ENCODE measurements around the gene POLR1B.
"Not testable (repeated sequence)": the region's sequence is repeated elsewhere in the genome, so short reads cannot be mapped to it uniquely, and the experiment has no call there.

POLR1B gene

DNA sequence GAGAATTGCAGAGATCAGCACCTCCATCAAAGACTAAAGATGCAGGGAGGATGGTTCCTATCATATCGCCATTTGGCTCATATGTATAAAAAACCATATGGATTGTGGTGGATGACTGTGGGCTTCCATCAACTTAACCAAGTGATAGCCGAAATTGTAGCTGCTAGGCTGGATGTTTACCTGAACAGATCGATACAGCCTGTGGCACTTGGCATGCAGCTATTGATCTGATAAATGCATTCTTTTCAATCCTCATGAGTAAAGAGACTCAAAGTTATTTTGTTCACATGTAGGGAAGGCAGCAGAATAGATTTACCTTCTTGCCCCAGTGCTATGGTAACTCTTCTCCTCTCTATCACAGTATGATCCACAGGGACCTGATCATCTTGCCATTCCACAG, 60.7 kb downstream of the POLR1B start:
- no peak for DNase-seq

DNA sequence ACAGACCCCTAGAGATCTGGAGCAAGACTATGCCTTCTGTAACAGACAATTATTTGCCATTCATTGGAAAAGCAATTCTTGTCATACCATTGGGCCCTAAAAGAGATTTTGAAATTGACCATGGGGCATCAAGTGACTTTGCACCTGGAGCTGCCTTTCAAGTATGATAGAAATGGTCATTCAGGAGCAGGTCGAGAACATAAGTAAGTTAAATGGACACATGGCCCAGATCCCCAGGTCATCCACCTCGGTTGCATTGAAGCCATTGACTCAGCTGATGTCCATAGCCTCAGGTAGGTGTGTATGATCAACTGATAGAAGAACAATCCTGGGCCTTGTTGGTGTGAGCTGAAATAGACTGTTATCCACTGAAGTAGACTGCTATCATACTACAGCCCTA, 61.5 kb downstream of the POLR1B start:
- DNase-seq, result no peak

GRCh38 chr2:112604952-112605351, 62.7 kb downstream of the POLR1B start:
- DNase-seq, result no peak

GRCh38 chr2:112605926-112606325, 63.7 kb downstream of the POLR1B start:
- no peak for DNase-seq

DNA sequence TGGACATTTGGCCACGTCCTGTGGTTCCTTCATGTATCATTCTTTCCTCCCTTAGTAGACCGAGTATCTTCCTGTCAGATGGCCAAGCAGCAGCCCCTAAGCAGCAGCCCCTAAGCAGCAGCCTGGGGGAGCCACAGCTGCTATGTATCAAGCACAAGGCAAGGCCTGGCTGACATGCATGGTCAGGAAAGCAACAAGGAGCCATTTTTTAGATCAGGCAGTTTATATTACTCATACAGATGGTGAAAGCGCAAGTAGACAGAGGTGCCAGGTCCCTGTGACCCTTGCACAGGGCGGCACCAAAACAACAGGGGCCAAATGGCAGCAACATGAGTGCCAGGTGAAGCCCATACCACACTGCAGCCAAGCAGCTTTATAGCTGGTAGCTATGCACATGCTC, 64.3 kb downstream of the POLR1B start:
- no peak for DNase-seq

GRCh38 chr2:112607680-112608438, 65.6 kb downstream of the POLR1B start:
- DNase-seq, result no peak

- DNase-seq, result not testable (repeated sequence)
Measured at GRCh38 chr2:112609320-112609719, 67.1 kb downstream of the POLR1B start.

DNA sequence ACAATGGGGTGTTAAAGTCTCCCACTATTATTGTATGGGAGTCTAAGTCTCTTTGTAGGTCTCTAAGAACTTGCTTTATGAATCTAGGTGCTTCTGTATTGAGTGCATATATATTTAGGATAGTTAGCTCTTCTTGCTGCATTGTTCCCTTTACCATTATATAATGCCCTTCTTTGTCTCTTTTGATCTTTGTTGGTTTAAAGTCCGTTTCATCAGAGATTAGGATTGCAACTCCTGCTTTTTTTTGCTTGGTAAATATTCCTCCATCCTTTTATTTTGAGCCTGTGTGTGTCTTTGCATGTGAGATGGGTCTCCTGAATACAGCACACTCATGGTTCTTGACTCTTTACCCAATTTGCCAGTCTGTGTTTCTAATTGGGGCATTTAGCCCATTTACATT, 70.0 kb downstream of the POLR1B start:
- not testable (repeated sequence) for DNase-seq

DNA sequence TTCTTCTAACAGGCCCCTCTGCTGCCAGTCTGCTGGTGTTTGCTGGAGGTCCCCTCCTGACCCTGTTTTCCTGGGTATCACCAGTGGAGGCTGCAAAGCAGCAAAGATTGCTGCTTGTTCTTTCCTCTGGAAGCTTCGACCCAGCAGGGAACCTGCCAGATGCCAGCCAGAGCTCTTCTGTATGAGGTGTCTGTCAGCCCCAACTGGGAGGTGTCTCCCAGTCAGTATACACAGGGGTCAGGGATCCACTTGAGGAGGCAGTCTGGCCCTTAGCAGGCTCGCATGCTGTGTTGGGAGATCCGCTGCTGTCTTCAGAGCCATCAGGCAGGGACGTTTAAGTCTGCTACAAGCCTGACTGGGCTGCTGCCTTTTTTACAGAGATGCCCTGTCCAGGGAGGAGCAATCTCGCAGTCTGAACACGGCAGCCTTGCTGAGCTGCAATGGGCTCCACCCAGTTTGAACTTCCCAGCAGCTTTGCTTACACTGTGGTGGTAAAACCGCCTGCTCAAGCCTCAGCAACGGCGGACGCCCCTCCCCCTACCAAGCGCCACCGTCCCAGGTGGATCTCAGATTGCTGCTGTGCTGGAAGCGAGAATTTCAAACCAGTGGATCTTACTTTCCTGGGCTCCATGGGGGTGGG, 72.1 kb downstream of the POLR1B start:
- DNase-seq, result no peak

- DNase-seq, result no peak
Measured at GRCh38 chr2:112615051-112615450, 72.8 kb downstream of the POLR1B start.

- not testable (repeated sequence) for DNase-seq
Measured at GRCh38 chr2:112615798-112616197, 73.5 kb downstream of the POLR1B start.

- no peak for DNase-seq
Measured at GRCh38 chr2:112618383-112618782, 76.1 kb downstream of the POLR1B start.

DNA sequence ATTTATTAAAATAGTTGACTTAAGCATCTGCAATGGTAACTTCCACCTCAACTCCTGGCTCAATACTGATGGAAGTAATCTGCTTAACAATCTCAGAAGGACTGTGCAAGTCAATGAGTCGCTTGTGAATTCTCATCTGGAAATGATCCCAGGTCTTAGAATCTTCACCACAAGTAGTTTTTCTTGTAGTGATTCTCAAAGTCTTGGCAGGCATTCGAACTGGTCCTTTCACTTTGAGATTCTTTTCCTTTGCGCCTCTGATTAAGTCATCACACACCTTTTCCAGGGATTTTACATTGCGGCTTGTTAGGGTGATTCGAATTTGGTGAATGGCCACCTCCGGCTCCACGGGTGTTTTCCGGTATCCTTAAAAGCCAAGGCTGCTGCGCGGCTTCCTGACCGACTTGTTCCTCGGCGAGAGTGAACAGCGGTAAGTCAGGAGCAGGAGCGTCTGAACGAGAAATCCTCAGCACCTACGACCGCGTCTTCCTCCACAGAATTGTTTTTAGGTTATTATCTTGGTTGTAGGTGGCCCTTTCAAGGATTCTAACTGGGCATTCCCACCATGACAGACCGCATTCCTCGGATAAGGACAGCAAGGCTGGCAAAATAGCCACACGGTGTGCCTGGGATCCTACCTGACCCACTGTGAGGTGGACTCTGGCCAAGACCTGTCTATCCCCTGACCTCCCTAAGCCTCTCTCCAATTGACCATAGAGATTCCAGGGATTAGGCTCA, 79.7 kb downstream of the POLR1B start:
- no peak for DNase-seq

GRCh38 chr2:112622528-112622849, 80.2 kb downstream of the POLR1B start:
- no peak for DNase-seq

- peak; percentile 66 to 71 for DNase-seq
Measured at GRCh38 chr2:112623913-112624777, 81.9 kb downstream of the POLR1B start.

DNA sequence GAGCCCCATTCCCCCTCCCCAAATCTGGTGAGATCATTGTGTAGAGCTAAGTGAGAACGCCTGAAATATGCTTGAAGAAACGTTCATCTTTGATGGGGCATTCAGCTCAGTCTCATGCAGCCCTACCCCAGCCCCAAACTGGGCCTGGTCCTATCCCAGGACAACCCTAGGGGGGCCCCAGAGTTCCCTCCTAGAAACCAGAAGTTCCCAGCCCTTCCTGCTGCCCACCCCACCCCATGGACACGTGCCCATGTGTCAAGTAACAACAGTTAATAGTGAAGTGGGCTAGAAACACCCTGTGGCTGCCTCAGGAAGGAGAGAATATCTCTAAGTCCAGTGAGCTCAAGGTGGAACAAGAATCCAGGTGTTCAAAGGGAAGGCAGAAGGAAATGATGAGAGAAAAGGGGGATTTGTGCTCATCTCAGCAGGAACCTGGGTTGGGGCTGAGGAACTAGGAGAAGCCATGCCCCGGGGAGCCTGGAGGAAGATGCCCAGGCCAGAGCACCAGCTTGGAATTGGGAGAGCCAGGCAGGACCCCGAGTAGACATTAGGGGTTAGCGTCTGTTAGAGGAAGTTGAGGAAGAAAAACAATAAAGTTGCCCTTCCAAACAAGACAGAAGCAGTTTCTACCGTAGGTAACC, 83.3 kb downstream of the POLR1B start:
- no peak for DNase-seq

- DNase-seq, result peak; percentile 63 to 77
Measured at GRCh38 chr2:112626604-112627059, 84.4 kb downstream of the POLR1B start.

Measured in CD4-positive, alpha-beta T cell treated with Interferon alpha-2 for 1 hour (primary cell).